ENCODE data around the gene SOWAHC.
"Not testable (repeated sequence)": the region's sequence is repeated elsewhere in the genome, so short reads cannot be mapped to it uniquely, and the experiment has no call there.

SOWAHC gene, protein sequence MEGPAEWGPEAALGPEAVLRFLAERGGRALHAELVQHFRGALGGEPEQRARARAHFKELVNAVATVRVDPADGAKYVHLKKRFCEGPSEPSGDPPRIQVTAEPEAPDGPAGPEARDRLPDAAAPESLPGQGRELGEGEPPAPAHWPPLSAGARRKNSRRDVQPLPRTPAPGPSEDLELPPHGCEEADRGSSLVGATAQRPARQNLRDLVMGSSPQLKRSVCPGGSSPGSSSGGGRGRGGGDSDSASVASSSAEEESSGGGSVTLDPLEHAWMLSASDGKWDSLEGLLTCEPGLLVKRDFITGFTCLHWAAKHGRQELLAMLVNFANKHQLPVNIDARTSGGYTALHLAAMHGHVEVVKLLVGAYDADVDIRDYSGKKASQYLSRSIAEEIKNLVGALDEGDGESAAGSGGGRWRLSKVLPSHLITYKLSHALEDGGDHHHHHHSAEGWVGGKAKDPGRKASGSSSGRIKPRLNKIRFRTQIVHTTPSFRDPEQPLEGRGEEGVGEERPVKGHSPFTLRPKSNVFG

DNA sequence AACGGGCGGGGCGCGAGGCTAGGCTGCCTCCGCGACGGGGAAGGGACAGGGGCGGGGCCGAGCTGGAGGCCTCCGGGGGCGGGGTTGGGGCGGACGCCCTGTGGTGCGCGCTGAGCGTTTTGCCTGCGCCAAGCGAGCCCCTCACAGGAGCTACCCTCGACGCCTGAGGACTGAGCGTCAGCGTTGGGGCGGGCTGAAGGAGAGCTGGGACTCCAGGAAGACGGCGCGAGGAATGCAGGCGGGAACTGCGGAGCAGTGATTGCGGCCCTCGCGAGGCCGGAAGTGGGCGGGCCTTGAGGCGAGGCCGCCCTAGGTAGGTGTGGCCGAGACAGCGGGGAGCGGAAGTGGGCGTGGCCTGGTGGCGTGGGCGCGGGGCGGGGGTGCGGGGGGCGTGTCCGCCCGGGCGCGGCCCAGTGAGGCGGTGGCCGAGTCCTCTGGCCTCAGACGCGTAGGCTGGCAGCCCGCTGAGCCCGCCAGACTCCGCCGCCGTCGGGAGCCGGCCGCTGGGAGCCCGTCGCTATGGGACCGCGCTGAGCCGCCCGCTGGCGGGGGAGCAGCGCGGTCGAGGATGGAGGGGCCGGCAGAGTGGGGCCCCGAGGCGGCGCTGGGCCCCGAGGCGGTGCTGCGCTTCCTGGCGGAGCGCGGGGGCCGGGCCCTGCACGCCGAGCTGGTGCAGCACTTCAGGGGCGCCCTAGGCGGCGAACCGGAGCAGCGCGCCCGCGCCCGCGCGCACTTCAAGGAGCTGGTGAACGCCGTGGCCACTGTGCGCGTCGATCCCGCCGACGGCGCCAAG is at the start of gene SOWAHC, which contains the start of gene SEPTIN10:
Gene SOWAHC (plus strand): TSS at position 443 of the 793 bp plus-strand sequence. CDS start 126 bp downstream, at position 569.
Gene SEPTIN10 (minus strand): TSS at position 45 of the 793 bp plus-strand sequence. CDS start 139 bp downstream, outside the sequence.
- peak; percentile 45 to 70 for DNase-seq (ENCODE audit: low read depth in 2 of 2)

DNA sequence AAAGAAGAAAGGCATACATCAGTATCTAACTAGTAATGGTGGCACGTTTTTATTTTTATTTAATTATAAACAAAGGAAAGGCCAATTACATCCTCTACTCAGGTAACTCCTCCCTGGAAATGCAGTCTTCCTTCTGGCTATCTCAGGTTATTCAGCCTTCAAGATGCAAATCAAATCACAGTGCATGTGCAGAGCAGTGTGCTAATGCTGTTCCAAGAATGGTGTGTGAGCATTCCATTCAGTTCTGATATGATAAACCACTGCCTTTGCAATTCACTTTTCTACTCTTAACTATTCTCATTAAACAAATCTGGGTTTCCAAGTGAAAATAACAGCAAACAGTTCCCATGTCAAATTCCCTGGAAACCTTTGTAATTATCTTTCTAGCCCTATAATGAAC is 38.8 kb upstream of the SOWAHC start:
- no peak for DNase-seq (ENCODE audit: low read depth in 2 of 2)

DNA sequence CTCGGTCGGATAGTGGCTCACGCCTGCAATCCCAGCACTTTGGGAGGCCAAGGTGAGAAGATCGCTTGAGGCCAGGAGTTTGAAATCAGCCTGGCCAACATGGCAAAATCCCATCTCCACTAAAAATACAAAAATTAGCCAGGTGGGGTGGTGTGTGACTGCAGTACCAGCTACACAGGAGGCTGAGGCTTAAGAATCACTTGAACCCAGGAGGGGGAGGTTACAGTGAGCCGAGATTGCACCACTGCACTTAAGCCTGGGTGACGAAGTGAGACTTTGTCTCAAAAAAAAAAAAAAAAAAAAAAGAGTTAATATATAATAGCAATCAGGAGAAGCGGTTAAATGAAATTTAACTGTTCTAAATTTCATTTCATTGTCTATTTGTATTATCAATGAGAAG is 36.5 kb upstream of the SOWAHC start:
- DNase-seq (ENCODE audit: low read depth in 2 of 2) = not testable (repeated sequence)

DNA sequence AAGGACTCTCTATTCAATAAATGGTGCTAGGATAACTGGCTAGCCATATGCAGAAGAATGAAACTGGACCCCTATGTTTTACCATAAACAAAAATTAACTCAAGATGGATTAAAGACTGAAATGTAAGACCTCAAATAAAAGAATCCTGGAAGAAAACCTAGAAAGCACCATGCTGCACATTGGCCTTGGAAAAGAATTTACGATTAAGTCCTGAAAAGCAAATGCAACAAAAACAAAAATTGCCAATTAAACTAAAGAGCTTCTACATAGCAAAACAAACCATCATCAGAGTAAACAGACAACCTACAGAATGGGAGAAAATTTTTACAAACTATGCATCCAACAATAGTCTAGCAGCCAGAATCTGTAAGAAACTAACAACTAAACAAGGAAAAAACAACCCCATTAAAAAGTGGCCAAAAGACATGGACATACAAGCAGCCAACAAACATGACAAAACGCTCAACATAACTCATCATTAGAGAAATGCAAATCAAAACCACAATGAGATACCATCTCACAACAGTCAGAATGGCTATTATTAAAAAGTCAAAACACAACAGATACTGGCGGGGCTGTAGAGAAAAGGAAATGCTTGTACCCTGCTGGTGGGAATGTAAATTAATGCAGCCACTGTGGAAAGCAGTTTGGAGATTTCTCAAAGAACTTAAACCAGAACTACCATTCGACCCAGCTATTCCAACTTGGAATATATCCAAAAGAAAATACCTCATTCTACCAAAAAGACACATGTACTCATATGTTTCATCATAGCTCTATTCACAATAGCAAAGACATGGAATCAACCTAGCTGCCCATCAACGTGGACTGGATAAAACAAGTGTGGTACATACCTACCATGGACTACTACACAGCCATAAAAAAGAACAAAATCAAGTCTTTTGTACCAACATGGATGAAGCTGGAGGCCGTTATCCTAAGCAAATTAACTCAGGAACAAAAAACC is 31.0 kb upstream of the SOWAHC start:
- no peak for DNase-seq (ENCODE audit: low read depth in 2 of 2)

DNA sequence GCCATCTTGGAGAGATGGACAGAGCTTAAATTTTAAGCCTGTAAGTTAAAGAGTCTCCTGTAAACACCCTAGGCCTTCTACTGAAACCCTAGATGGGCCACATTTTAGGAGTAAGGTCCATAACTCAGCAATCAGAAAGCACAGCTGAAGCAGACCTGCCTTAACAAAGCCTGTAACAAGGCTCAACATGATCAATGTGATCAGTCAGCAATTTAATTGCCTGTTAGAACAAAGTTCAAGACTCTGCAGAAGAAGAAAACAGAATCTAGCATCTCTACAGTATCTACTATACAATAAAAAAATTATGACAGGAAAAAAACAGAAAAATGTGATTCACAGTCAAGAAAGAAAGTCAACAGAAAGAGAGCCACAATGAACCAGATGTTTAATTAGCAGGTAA is 27.5 kb upstream of the SOWAHC start:
- no peak for DNase-seq (ENCODE audit: low read depth in 2 of 2)

DNA sequence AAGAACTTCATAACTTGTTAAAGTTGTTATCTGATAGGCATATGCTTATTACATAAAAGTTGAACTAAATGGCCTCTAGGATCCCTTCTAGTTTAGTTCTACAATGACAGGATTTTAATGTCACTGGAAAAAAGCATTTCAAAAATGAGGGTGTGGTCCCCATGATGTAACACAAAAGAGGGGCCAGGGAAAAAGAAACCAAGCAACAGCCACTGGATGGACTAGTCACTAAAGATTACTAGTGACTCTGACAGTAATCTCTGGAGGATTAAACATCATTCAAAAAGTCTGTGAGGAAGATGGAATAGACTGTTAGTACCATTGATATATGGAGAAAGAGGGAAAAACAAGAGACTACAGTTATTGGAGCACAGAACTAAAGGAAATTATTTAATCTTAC is 23.0 kb upstream of the SOWAHC start:
- no peak for DNase-seq (ENCODE audit: low read depth in 2 of 2)

DNA sequence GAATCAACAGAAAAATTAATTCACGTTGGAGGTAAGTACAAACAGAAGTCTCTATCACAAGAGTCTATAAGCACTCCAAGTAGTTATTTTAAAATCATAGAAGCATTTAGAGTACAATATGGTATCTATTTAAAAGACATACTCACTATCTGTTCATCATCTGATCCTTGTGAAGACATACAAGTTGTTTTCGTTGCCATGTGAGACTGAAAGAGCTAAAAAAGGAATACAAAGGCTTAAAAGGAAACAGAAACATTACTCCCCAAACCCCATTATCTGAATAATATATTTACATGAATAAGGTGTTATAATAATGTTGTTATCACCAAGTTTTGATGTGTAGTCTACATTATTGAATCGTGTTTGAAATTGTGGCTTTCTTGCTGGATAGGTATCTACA is 21.3 kb upstream of the SOWAHC start:
- DNase-seq (ENCODE audit: low read depth in 2 of 2) = no peak

DNA sequence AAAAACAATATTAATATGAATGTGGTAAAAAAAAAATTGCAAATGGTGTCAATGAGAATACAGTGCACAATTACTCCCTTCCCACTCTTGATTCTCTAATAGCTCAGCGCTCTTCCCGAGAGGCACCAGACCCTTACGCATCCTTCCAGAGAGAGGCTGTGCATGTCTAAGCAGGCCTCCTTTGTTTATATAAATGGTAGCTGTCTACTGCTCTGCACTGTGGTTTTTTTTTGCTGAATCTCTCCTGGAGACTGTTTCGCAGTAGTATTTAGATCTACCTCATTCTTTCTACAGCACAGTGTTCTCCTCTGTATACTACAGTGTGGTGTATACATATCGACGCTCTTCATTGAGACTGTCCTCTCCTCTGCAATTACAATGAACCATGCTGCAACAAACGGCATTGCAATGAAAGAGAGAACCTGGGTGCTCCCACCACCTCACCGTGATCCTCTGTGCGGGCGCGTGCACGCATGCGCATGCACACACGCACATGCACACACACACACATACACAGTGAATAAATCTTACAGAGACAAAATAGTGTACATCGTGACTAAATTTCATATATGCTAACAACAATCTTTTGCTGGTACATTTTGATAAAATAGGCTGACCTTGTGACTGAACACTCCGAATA is 19.8 kb upstream of the SOWAHC start:
- no peak for DNase-seq (ENCODE audit: low read depth in 2 of 2)

DNA sequence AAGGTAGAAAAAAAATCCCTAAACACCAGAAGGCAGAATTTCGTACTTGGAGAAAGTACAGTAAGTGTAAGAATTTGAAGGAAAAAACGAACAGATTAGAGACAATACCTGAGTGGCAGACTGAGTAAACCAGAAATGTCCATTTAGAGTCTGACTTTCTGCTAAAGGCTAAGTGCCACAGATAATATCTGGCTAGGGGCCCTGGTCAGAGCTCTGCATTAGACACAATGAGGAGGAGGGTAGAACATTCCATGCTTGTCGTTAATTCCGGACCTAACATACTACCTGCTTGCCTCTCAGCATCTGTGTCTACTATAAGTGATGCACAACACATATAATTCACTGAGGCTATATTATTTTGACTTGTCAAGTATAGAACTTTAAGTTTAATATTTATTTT is 18.5 kb upstream of the SOWAHC start:
- DNase-seq (ENCODE audit: low read depth in 2 of 2) = no peak

DNA sequence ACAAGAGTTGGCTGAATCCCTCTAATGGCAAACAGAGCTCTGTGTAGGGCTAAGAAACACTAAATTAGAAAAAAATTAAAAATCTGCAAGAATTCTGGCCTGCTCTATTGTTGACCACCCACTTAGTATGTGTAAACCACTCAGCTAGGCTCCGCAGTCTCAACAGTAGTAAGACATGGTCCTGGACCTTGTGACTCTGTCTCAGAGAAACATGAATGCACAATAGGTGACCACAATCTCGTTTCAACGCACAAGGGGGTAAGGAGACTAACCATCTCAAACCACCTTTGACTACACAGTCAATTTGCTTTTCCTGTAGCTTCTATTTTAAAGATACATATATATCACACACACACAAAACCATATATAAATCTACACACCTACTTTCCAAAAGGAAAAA is 16.9 kb upstream of the SOWAHC start:
- no peak for DNase-seq (ENCODE audit: low read depth in 2 of 2)

DNA sequence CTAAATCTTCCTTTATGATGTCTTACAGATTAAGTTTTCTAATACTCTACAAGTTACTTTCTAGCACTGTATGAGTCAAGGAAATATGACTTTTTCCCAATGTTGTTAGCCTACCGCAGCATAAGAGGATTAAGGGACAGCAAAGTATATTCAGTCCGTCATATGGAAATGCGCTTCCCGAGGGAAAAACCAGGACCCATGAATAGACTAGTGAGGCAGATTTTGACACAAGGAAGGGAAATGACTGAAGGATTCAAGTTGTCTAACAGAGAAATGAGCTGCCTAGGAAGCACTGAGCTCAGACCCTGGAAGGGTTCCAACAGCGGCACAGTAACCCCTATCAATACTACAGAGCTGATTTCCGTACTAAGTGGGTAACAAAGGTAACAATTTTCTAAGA is 12.4 kb upstream of the SOWAHC start:
- no peak for DNase-seq (ENCODE audit: low read depth in 2 of 2)

DNA sequence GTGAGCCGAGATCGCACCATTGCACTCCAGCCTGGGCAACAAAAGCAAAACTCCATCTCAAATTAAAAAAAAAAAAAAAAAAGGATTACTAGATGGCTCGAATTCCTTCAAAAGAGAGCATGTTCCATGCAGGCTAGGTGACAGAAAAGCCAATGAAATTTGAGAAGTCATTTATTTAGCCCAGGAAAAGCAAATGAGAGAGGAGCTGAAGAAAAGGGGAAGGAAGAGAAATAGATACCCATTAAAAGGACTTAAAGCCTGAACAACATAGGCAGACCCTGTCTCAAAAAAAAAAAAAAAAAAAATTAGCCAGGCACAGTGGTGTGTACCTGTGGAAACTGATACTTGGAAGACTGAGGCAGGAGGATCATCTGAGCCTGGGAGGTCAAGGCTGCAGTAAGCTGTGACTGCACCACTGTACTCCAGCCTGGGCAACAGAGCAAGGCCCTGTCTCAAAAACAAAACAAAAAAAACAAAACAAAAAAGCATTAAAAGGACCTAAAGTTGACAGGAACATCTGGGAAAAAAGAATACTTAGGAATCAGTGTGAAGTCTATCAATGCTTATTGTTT is 11.5 kb upstream of the SOWAHC start:
- DNase-seq (ENCODE audit: low read depth in 2 of 2) = no peak

DNA sequence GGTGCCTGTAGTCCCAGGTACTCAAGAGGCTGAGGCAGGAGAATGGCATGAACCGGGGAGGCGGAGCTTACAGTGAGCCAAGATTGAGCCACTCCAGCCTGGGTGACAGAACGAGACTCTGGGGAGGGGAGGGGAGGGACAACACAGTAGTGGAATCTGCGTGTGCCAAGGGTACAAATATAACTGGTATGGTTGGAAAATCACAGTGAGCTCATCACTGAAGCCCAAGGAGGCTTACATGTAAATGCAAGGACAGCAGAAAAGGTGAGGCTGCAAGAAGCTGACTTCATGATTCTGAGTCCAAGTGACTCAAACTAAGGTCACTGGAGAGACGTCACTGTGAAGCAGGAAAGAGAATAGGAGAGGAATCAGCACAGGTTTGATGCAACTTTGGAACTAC is 9.6 kb upstream of the SOWAHC start:
- DNase-seq (ENCODE audit: low read depth in 2 of 2) = no peak

DNA sequence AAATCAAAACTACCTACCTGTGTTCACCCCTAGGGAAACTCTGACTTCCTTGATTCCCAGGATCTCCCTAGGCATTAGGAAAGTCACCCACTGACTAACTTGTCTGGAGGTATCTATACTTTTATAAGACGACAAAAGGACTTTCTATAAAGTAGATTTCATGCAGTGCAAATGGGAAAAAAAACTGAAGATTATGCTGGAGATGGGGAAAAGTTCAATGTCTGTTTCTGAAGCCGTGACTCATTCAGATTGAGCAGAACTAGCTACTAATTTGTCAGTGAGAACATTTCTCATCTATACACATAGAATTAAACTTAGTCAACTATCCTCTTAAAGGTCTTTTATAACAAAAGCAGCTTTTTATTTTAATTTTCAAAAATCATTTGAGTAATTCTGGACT is 6.4 kb upstream of the SOWAHC start:
- DNase-seq (ENCODE audit: low read depth in 2 of 2) = no peak

DNA sequence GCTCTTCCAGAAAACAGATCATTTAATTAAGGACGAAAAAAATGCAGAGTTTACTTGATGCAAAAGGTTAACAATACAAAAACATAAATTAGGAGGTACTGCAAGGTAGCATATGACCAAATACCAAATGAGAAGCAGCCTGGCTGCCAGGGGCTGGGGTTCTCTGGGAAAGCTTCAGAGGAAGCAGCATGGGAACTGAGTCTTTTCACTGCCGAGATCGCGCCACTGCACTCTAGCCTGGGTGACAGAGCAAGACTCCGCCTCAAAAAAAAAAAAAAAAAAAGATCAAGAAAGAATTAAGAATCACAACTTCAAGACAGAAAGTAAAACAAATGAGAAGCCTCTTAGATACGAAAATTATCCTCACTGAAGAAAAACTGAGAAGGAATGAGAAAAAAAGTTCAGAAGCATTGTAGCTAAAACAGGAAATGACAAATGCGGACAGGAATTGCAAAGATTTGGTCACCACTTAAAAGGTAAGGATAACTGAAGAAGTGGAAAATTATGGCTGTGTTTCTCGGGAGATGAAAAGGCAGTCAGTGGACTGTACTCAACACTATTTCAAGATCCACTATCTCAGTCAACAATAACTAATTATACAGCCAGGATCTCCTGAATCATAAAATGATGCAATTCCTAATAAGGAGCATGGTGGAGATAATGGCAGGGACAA is 4.7 kb upstream of the SOWAHC start:
- DNase-seq (ENCODE audit: low read depth in 2 of 2) = no peak

DNA sequence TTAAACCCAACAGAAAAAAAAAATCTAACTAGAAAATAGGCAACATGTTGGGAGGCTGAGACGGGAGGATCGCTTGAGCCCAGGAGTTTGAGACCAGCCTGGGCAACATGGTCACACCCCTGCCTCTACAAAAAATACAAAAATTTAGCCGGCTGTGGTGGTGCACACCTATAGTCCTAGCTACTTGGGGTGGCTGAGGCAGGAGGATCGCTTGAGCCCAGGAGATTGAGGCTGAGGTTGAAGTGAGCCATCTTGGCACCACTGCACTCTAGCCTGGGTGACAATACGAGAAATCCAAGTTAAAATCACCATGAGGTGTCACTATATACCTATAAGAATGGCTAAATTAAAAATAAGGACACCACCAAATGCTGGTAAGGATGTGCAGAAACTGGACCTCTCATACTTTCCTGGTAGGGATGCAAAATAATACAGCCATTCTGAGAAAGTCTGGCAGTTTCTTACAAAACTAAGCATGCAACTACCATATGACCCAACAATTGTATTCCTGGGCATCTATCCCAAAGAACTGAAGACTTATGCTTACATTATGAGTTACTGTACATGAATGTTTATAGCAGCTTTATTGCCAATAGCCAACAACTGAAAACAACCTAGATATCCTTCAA is 2.6 kb upstream of the SOWAHC start:
- no peak for DNase-seq (ENCODE audit: low read depth in 2 of 2)

DNA sequence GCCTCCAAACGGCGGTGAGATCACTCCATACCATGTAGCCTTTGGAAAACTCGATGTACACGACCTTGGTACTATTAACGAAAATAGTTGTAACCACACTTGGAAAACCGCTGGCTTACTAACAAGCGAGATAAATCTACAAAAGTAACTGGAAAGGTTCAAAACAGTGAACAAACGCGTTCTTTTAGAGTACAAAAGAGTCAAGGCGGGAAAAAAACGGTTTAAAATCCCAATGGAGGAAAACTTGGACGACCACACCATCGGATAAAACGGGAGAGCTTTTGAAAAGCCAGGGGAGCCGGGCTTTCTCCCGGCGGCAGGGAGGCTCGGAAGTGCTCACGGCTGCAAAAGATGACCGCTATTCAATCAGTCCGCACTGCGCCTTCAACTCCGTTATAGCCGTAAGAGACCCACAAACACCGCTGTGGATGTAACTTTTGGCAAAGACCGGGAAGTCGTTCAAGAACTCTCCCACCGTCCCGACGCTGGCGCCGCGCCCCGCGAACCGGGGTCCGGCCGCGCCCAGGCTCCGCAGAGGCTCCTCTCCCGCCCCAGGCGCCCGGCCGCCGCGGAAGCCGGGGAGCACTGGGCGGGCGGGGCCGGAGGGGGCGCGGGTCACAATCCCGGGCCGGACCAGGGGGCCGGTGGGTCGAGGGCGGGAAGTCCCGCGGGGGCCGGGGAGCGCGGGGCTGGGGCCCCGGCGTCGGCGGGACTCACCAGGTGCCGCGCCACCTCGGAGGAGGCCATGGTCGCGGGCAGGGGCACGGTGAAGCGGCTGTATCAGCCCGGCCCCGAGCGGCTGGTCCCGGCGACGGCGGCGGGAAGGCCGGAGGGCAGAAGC is 863 bp upstream of the SOWAHC start:
- DNase-seq (ENCODE audit: low read depth in 2 of 2) = no peak

DNA sequence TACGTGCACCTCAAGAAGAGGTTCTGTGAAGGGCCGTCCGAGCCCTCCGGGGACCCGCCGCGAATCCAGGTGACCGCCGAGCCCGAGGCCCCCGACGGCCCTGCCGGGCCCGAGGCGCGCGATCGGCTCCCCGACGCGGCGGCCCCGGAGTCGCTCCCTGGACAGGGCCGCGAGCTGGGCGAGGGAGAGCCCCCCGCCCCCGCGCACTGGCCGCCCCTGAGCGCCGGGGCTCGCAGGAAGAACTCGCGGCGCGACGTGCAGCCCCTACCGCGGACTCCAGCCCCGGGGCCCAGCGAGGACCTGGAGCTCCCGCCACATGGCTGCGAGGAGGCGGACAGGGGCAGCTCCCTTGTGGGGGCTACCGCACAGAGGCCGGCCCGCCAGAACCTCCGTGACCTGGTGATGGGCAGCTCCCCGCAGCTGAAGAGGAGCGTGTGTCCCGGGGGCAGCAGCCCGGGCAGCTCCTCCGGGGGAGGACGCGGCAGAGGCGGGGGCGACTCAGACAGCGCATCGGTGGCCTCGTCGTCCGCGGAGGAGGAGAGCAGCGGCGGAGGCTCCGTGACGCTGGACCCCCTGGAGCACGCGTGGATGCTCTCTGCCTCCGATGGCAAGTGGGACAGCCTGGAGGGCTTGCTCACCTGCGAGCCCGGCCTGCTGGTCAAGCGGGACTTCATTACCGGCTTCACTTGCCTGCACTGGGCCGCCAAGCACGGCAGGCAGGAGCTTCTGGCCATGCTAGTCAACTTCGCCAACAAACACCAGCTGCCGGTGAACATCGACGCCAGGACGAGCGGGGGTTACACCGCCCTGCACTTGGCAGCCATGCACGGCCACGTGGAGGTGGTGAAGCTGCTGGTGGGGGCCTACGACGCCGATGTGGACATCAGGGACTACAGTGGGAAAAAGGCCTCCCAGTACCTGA is 812 bp downstream of the SOWAHC start:
- DNase-seq (ENCODE audit: low read depth in 2 of 2) = no peak

Measured in stimulated activated CD4-positive, alpha-beta T cell treated with anti-CD3 and anti-CD28 coated beads, Interleukin-12 subunit alpha, Interleukin-12 subunit beta, amount 100 ng/mL, for 24 hours (primary cell).